Colonic mucosa (tissue), 4 donors: ENCODE data around the gene NPAS4. TPM values are rescaled to one million over a fixed set of nuclear protein-coding genes. Genes with fewer than 3 reads are reported as not detected.
"Not testable (repeated sequence)": the region's sequence is repeated elsewhere in the genome, so short reads cannot be mapped to it uniquely, and the experiment has no call there.

Source experiments
- DNase-seq: peaks from one replicate; pipeline ENCODE4 v3.0.0-alpha.2; 2020
- H3K27ac ChIP-seq: fragments of 200-600 bp; one replicate; pipeline ENCODE4 v1.8.0; 2021
- H3K27me3 ChIP-seq: fragments of 200-600 bp; one replicate; pipeline ENCODE4 v1.8.0; 2021
- H3K36me3 ChIP-seq: fragments of 200-600 bp; one replicate; pipeline ENCODE4 v1.8.0; 2021
- H3K4me1 ChIP-seq: fragments of 200-600 bp; one replicate; pipeline ENCODE4 v1.8.0; 2021; ENCODE audit warnings: mild to moderate bottlenecking
- H3K4me3 ChIP-seq: fragments of 200-600 bp; one replicate; pipeline ENCODE4 v1.8.0; 2021
- H3K9ac ChIP-seq, 2 donors: one replicate each; pipeline ENCODE4 v1.7.0; 2013; ENCODE audit warnings: control low read depth in 2 of 2, low read depth in 2 of 2, low read length in 2 of 2
- H3K9me3 ChIP-seq: fragments of 200-600 bp; one replicate; pipeline ENCODE4 v1.8.0; 2021
- CTCF ChIP-seq: fragments of 200-600 bp; IDR thresholded peaks from one replicate; pipeline ENCODE4 v1.8.0; 2022; ENCODE audit warnings: antibody characterized with exemption, mild to moderate bottlenecking
- intact Hi-C: fragments of 100-400 bp; cut with DNase I; formaldehyde crosslinking; loops from one replicate; pipeline ENCODE4 v1.14.1; 2022
- total RNA-seq, 2 donors: library from RNA; stranded (reverse); fragmentation: NEBNext Ultra II Directional in 1 of 2; extraction: Animal tissue kit (Norgen Biotek cat#: 25700) in 1 of 2; gene quantifications; one replicate each; pipeline ENCODE4 v1.2.1, GENCODE V29; 2021
- donor health status: healthy.
- donor health status: DM: no; HTN: no; CAD: no.
- donor health status: DM: no; HTN: no; CAD: no.

Gene NPAS4
- total RNA-seq, result under 1 TPM; 0.17 to 0.37 TPM

GRCh38 chr11:66420671-66421476 lies at the start of gene NPAS4:
Gene NPAS4 (plus strand): TSS chr11:66421035. CDS start chr11:66421180, 145 bp downstream.
- H3K36me3 ChIP-seq, result no peaks in the 10 kb centered on the region
- H3K9me3 ChIP-seq, result no peaks in the 10 kb centered on the region
- intact Hi-C loops, result no loop called here
- H3K27ac ChIP-seq, result no peak within 1 kb of the TSS
- no peak for DNase-seq
- H3K4me3 ChIP-seq, result no peak within 1 kb of the TSS
- no peak for TF ChIP-seq CTCF
- H3K9ac ChIP-seq, result no peak within 1 kb of the TSS
- H3K4me1 ChIP-seq, result no peaks in the 10 kb centered on the region
- peaks cover 7% of the 10 kb centered on the region for H3K27me3 ChIP-seq

GRCh38 chr11:66371627-66372415 lies 49.0 kb upstream of the NPAS4 start, which contains the start of gene SLC29A2:
Gene SLC29A2 (minus strand): TSS chr11:66371760. CDS start chr11:66371591, 169 bp downstream.
- intact Hi-C loops, result no loop called here
- Histone ChIP-seq H3K27me3 (no peaks in the 10 kb centered on the region), H3K27ac (peak within 1 kb of the TSS; percentile 88), H3K9ac (peak within 1 kb of the TSS; percentile 48 to 78), H3K4me3 (peak within 1 kb of the TSS; percentile 74), H3K9me3 (no peaks in the 10 kb centered on the region), H3K4me1 (no peaks in the 10 kb centered on the region), H3K36me3 (no peaks in the 10 kb centered on the region)
- peak; percentile 86 for DNase-seq
- TF ChIP-seq CTCF, result no peak

GRCh38 chr11:66373265-66373664 lies 47.6 kb upstream of the NPAS4 start:
- Histone ChIP-seq H3K9me3 (no peaks in the 10 kb centered on the region), H3K27me3 (no peaks in the 10 kb centered on the region), H3K27ac (no peak overlapping the region), H3K4me3 (no peak overlapping the region), H3K9ac (no peak overlapping the region), H3K36me3 (no peaks in the 10 kb centered on the region), H3K4me1 (no peaks in the 10 kb centered on the region)
- intact Hi-C loops, result no loop called here
- no peak for TF ChIP-seq CTCF
- DNase-seq, result no peak

GRCh38 chr11:66373690-66374287 lies 47.0 kb upstream of the NPAS4 start:
- H3K4me1 ChIP-seq, H3K4me3 ChIP-seq, H3K27me3 ChIP-seq, H3K9me3 ChIP-seq, H3K27ac ChIP-seq, H3K9ac ChIP-seq, H3K36me3 ChIP-seq, intact Hi-C loops, DNase-seq: not testable (repeated sequence)

GRCh38 chr11:66380264-66380663 lies 40.6 kb upstream of the NPAS4 start:
- intact Hi-C loops, H3K4me1 ChIP-seq, H3K27ac ChIP-seq, H3K27me3 ChIP-seq, H3K9ac ChIP-seq, H3K4me3 ChIP-seq, H3K9me3 ChIP-seq, DNase-seq, H3K36me3 ChIP-seq: not testable (repeated sequence)

- DNase-seq, H3K36me3 ChIP-seq, H3K27me3 ChIP-seq, H3K4me1 ChIP-seq, H3K9me3 ChIP-seq, H3K4me3 ChIP-seq, H3K27ac ChIP-seq, intact Hi-C loops, H3K9ac ChIP-seq: not testable (repeated sequence)
Observed at GRCh38 chr11:66384316-66384715, 36.5 kb upstream of the NPAS4 start.
